HCT116 (cell line): ENCODE data around the gene MBOAT1. TPM values are rescaled to one million over a fixed set of nuclear protein-coding genes. Genes with fewer than 3 reads are reported as not detected.

ENCODE experiments used
- ATAC-seq: fragments of 200-7000 bp; cut with Tn5 transposase; 2 replicates; pipeline ENCODE4 v1.9.1; 2020; ENCODE audit warnings: mild to moderate bottlenecking, moderate library complexity
- BruUV-seq: library from RNA; stranded (reverse); fragments of 400-500 nt; replicated peaks from 2 replicates; lab custom pipeline; 2021; lab: Mats Ljungman, UMichigan
- CTCF ChIA-PET: fragments of 300-600 bp; sonication (Branson Sonifier 250); formaldehyde crosslinking; loops from one replicate; lab custom pipeline; 2021; ENCODE audit warnings: antibody characterized with exemption; lab: Charles Lee
- POLR2A ChIA-PET: fragments of 300-600, 350-600 bp; sonication (Branson Sonifier 250); formaldehyde crosslinking; loops from one replicate; lab custom pipeline; 2021; ENCODE audit warnings: antibody characterized with exemption; lab: Charles Lee
- RAD21 ChIA-PET, 2 experiments: fragments of 300-600 bp; sonication (Branson Sonifier 250); formaldehyde crosslinking; loops; one replicate each; lab custom pipeline; 2023; ENCODE audit warnings: low total read pairs in 2 of 2; ENCODE audit not compliant: uncharacterized antibody in 2 of 2, unreplicated experiment in 2 of 2, low non-redundant PET in 1 of 2; lab: Charles Lee
- DNase-seq: peaks from one replicate; pipeline ENCODE4 v3.0.0-alpha.2; 2010; ENCODE audit warnings: low read depth, low spot score
- H2AFZ ChIP-seq: fragments of 200-600 bp; shearing (Covaris generic), sonication (generic); 2 replicates; pipeline ENCODE4 v1.6.1; 2017; ENCODE audit warnings: low read depth, mixed run types, mixed read lengths, antibody characterized with exemption, low read length; ENCODE audit not compliant: poor library complexity, severe bottlenecking
- H3K27ac ChIP-seq: 2 replicates; pipeline ENCODE4 v1.5.1; 2012; ENCODE audit warnings: low read depth, low read length
- H3K27me3 ChIP-seq: fragments of 200-600 bp; sonication (generic); 2 replicates; pipeline ENCODE4 v1.6.1; 2016; ENCODE audit warnings: mixed run types, low read length, mixed read lengths; ENCODE audit not compliant: insufficient read depth
- H3K36me3 ChIP-seq, 2 experiments: fragments of 200-500 bp in 1 of 2; fragments of 200-600 bp in 1 of 2; sonication (Bioruptor generic) in 1 of 2; sonication (generic) in 1 of 2; 2 replicates each; pipeline versions ENCODE4 v1.5.1 to v1.6.1; 2014 to 2016; ENCODE audit warnings: low read length in 2 of 2, inconsistent platforms in 1 of 2, mixed read lengths in 1 of 2, mixed run types in 1 of 2; ENCODE audit not compliant: insufficient read depth in 2 of 2, control insufficient read depth in 1 of 2
- H3K4me1 ChIP-seq, 2 experiments: fragments of 200-600 bp in 1 of 2; sonication (generic) in 1 of 2; 2 replicates each; pipeline versions ENCODE4 v1.5.1 to v1.6.1; 2012 to 2017; ENCODE audit warnings: low read length in 2 of 2, inconsistent platforms in 1 of 2, mild to moderate bottlenecking in 1 of 2, mixed read lengths in 1 of 2, mixed run types in 1 of 2, moderate library complexity in 1 of 2; ENCODE audit not compliant: insufficient read depth in 2 of 2, control insufficient read depth in 1 of 2
- H3K4me2 ChIP-seq: fragments of 200-600 bp; sonication (generic); 2 replicates; pipeline ENCODE4 v1.6.1; 2017; ENCODE audit warnings: mixed run types, low read length, mixed read lengths
- H3K4me3 ChIP-seq, 2 experiments: fragments of 200-600 bp in 1 of 2; sonication (generic) in 1 of 2; replicated peaks in 1 of 2; 2 replicates each; pipeline ENCODE4 v1.5.1; 2011 to 2016; ENCODE audit warnings: low read length in 2 of 2, control low read depth in 1 of 2, low read depth in 1 of 2, mild to moderate bottlenecking in 1 of 2, mixed read lengths in 1 of 2, mixed run types in 1 of 2
- H3K79me2 ChIP-seq: fragments of 200-600 bp; sonication (generic); 2 replicates; pipeline ENCODE4 v1.6.1; 2017; ENCODE audit warnings: mild to moderate bottlenecking, mixed run types, low read length, moderate library complexity, mixed read lengths; ENCODE audit not compliant: insufficient read depth
- H3K9ac ChIP-seq: fragments of 200-600 bp; sonication (generic); 2 replicates; pipeline ENCODE4 v1.6.1; 2016; ENCODE audit warnings: low read length, mixed read lengths
- H3K9me2 ChIP-seq: fragments of 200-600 bp; sonication (generic), shearing (Covaris generic); 2 replicates; pipeline ENCODE4 v1.6.1; 2017; ENCODE audit warnings: mixed run types, mild to moderate bottlenecking, moderate library complexity; ENCODE audit not compliant: insufficient read depth
- H3K9me3 ChIP-seq, 2 experiments: fragments of 200-500 bp in 1 of 2; fragments of 200-600 bp in 1 of 2; sonication (Bioruptor generic) in 1 of 2; sonication (generic) in 1 of 2; 2 replicates each; pipeline ENCODE4 v1.6.1; 2014 to 2017; ENCODE audit warnings: low read length in 2 of 2, mixed read lengths in 2 of 2, inconsistent platforms in 1 of 2, low read depth in 1 of 2, mild to moderate bottlenecking in 1 of 2, mixed run types in 1 of 2, moderate library complexity in 1 of 2; ENCODE audit not compliant: control insufficient read depth in 1 of 2, insufficient read depth in 1 of 2
- H4K20me1 ChIP-seq: fragments of 200-600 bp; sonication (generic), shearing (Covaris generic); 2 replicates; pipeline ENCODE4 v1.6.1; 2017; ENCODE audit warnings: mixed run types, mild to moderate bottlenecking, moderate library complexity; ENCODE audit not compliant: insufficient read depth
- CEBPB ChIP-seq: IDR thresholded peaks from 2 replicates; pipeline ENCODE4 v1.6.1; 2012; ENCODE audit warnings: low read depth
- EGR1 ChIP-seq: IDR thresholded peaks from 2 replicates; pipeline ENCODE4 v1.6.1; 2012; ENCODE audit warnings: low read depth
- ELF1 ChIP-seq: IDR thresholded peaks from 2 replicates; pipeline ENCODE4 v1.6.1; 2012; ENCODE audit warnings: low read depth, borderline replicate concordance
- EZH2 ChIP-seq: fragments of 200-600 bp; sonication (generic); IDR thresholded peaks from 2 replicates; pipeline ENCODE4 v1.6.1; 2017; ENCODE audit warnings: antibody characterized with exemption, mixed run types
- EZH2phosphoT487 ChIP-seq: fragments of 200-600 bp; IDR thresholded peaks from 2 replicates; pipeline ENCODE4 v1.6.1; 2018; ENCODE audit warnings: antibody characterized with exemption, borderline replicate concordance
- POLR2A ChIP-seq: IDR thresholded peaks from 2 replicates; pipeline ENCODE4 v1.7.0; 2011; ENCODE audit warnings: borderline replicate concordance; ENCODE audit not compliant: insufficient read depth, insufficient read length; ENCODE audit errors: extremely low read depth
- REST ChIP-seq: IDR thresholded peaks from 2 replicates; pipeline ENCODE4 v1.6.1; 2012; ENCODE audit warnings: low read depth
- SIN3A ChIP-seq: IDR thresholded peaks from 2 replicates; pipeline ENCODE4 v1.6.1; 2012; ENCODE audit warnings: low read depth
- SP1 ChIP-seq: IDR thresholded peaks from 2 replicates; pipeline ENCODE4 v1.6.1; 2012; ENCODE audit warnings: low read depth
- TCF7L2 ChIP-seq: IDR thresholded peaks from 2 replicates; pipeline ENCODE4 v1.7.0; 2011; ENCODE audit warnings: borderline replicate concordance, inconsistent platforms; ENCODE audit not compliant: insufficient read depth, insufficient read length; ENCODE audit errors: extremely low read depth
- YY1 ChIP-seq: IDR thresholded peaks from 2 replicates; pipeline ENCODE4 v1.6.1; 2011; ENCODE audit warnings: low read length, low read depth, moderate library complexity, mild to moderate bottlenecking; ENCODE audit not compliant: insufficient replicate concordance; ENCODE audit errors: extremely low read depth
- ZFX ChIP-seq: fragments of 450-650 bp; IDR thresholded peaks from 2 replicates; pipeline ENCODE4 v1.6.1; 2017
- ZNF274 ChIP-seq: fragments of 200-500 bp; sonication (Bioruptor generic); IDR thresholded peaks from 2 replicates; pipeline ENCODE4 v1.6.1; 2014; ENCODE audit warnings: mild to moderate bottlenecking, low read depth, low read length, inconsistent platforms
- intact Hi-C: fragments of 100-400 bp; cut with micrococcal nuclease; formaldehyde crosslinking; loops from 2 replicates; pipeline ENCODE4 v1.10.0; 2022
- total RNA-seq: library from RNA; stranded (reverse); gene quantifications from one replicate; pipeline ENCODE4 v1.2.1, GENCODE V29; 2021; ENCODE audit not compliant: unreplicated experiment
- TF ChIP-seq, protein P1 (sequence below): IDR thresholded peaks from 2 replicates; pipeline ENCODE4 v1.6.1; 2012
- TF ChIP-seq, protein P2 (sequence below): IDR thresholded peaks from 2 replicates; pipeline ENCODE4 v1.6.1; 2011; ENCODE audit warnings: mild to moderate bottlenecking, low read length, moderate library complexity; ENCODE audit not compliant: insufficient replicate concordance; ENCODE audit errors: extremely low read depth
- TF ChIP-seq, protein P3 (sequence below): IDR thresholded peaks from 2 replicates; pipeline ENCODE4 v1.6.1; 2012

The MBOAT1 gene
- total RNA-seq, 1 experiment from 2014 or later = 11.7 TPM

- Histone ChIP-seq H3K9ac (no peak overlapping the region), H3K27ac (no peak overlapping the region), H3K4me2 (no peak overlapping the region), H3K9me3 (no peaks in the 10 kb centered on the region), H2AFZ (no peak overlapping the region), H3K79me2 (0 out of 2 replicates have a peak, but pooled peaks cover 5% of the 10 kb centered on the region), H3K36me3 (no peaks in the 10 kb centered on the region), H3K4me1 (peaks cover 2 to 10% of the 10 kb centered on the region in 2 experiments; a peak in 2 of 4 replicates), H3K4me3 (no peak overlapping the region), H3K27me3 (no peaks in the 10 kb centered on the region), H4K20me1 (no peaks in the 10 kb centered on the region), H3K9me2 (no peaks in the 10 kb centered on the region)
- TF ChIP-seq TCF7L2 (no peak), ZNF274 (no peak), ZFX (no peak), SP1 (no peak), ELF1 (no peak), EGR1 (no peak), REST (no peak), SIN3A (no peak), YY1 (no peak), CEBPB (no peak), EZH2 (no peak), POLR2A (no peak), EZH2phosphoT487 (no peak)
- TF ChIP-seq, protein P1, sequence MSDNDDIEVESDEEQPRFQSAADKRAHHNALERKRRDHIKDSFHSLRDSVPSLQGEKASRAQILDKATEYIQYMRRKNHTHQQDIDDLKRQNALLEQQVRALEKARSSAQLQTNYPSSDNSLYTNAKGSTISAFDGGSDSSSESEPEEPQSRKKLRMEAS = no peak
- TF ChIP-seq, protein P2, sequence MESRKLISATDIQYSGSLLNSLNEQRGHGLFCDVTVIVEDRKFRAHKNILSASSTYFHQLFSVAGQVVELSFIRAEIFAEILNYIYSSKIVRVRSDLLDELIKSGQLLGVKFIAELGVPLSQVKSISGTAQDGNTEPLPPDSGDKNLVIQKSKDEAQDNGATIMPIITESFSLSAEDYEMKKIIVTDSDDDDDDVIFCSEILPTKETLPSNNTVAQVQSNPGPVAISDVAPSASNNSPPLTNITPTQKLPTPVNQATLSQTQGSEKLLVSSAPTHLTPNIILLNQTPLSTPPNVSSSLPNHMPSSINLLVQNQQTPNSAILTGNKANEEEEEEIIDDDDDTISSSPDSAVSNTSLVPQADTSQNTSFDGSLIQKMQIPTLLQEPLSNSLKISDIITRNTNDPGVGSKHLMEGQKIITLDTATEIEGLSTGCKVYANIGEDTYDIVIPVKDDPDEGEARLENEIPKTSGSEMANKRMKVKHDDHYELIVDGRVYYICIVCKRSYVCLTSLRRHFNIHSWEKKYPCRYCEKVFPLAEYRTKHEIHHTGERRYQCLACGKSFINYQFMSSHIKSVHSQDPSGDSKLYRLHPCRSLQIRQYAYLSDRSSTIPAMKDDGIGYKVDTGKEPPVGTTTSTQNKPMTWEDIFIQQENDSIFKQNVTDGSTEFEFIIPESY = no peak
- TF ChIP-seq, protein P3, sequence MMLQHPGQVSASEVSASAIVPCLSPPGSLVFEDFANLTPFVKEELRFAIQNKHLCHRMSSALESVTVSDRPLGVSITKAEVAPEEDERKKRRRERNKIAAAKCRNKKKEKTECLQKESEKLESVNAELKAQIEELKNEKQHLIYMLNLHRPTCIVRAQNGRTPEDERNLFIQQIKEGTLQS = no peak
- DNase-seq (no peak), ATAC-seq (no peak)
- no TSS peak for BruUV-seq
- intact Hi-C loops = no loop called here
- POLR2A ChIA-PET = no interaction called here
- CTCF ChIA-PET = interaction anchor here (1.4 kb wide), 1 partner anchor 26 kb away, joined by 5 read pairs; no protein-coding TSS in a partner anchor
- RAD21 ChIA-PET = no interaction called here
Observed at GRCh38 chr6:20153194-20153593, 59.1 kb downstream of the MBOAT1 start.
